A673 (cell line): Measurements from ENCODE around the gene CCL13. TPM values are rescaled to one million over a fixed set of nuclear protein-coding genes. Genes with fewer than 3 reads are reported as not detected.

Source experiments
- BruUV-seq: library from RNA; stranded (reverse); fragments of 400-500 nt; replicated peaks from 2 replicates; lab custom pipeline; 2021; lab: Mats Ljungman, UMichigan
- CTCF ChIA-PET: fragments of 300-600 bp; sonication (Branson Sonifier 250); formaldehyde crosslinking; loops from one replicate; lab custom pipeline; 2022; ENCODE audit warnings: antibody characterized with exemption; lab: Charles Lee
- POLR2A ChIA-PET: fragments of 300-600 bp; sonication (Branson Sonifier 250); formaldehyde crosslinking; loops from one replicate; lab custom pipeline; 2022; ENCODE audit warnings: antibody characterized with exemption; ENCODE audit not compliant: low non-redundant PET; lab: Charles Lee
- DNase-seq: peaks from one replicate; pipeline ENCODE4 v3.0.0-alpha.2; 2015; ENCODE audit warnings: low spot score
- H3K27ac ChIP-seq: fragments of 200-600 bp; sonication (generic); 2 replicates; pipeline ENCODE4 v1.5.1; 2016; ENCODE audit warnings: mixed run types, low read depth, mild to moderate bottlenecking, mixed read lengths, antibody characterized with exemption, low read length; ENCODE audit not compliant: poor library complexity, severe bottlenecking
- H3K27me3 ChIP-seq: fragments of 200-600 bp; sonication (generic); replicated peaks from 2 replicates; pipeline ENCODE4 v1.6.1; 2017; ENCODE audit warnings: mixed run types, low read depth, mild to moderate bottlenecking, mixed read lengths, antibody characterized with exemption, low read length; ENCODE audit not compliant: insufficient read depth, poor library complexity
- H3K36me3 ChIP-seq: fragments of 200-600 bp; sonication (generic); 2 replicates; pipeline ENCODE4 v1.6.1; 2016; ENCODE audit warnings: mixed run types, mild to moderate bottlenecking, mixed read lengths, antibody characterized with exemption, low read length; ENCODE audit not compliant: insufficient read depth, poor library complexity, severe bottlenecking
- H3K4me1 ChIP-seq: fragments of 200-600 bp; sonication (generic); 2 replicates; pipeline ENCODE4 v1.6.1; 2017; ENCODE audit warnings: mixed run types, mild to moderate bottlenecking, mixed read lengths, antibody characterized with exemption, low read length; ENCODE audit not compliant: insufficient read depth, poor library complexity, severe bottlenecking
- H3K4me3 ChIP-seq: fragments of 200-600 bp; sonication (generic); 2 replicates; pipeline ENCODE4 v1.5.1; 2016; ENCODE audit warnings: low read depth, mixed run types, mild to moderate bottlenecking, mixed read lengths, low read length; ENCODE audit not compliant: poor library complexity, severe bottlenecking
- H3K9me3 ChIP-seq: fragments of 200-600 bp; sonication (generic); 2 replicates; pipeline ENCODE4 v1.6.1; 2016; ENCODE audit warnings: mixed run types, low read depth, mild to moderate bottlenecking, mixed read lengths, antibody characterized with exemption, low read length; ENCODE audit not compliant: poor library complexity, severe bottlenecking
- CTCF ChIP-seq: fragments of 300-800, 200-600 bp; sonication (generic); conservative IDR thresholded peaks from 2 replicates; pipeline ENCODE4 v1.5.1; 2017; ENCODE audit warnings: low read depth, mild to moderate bottlenecking, antibody characterized with exemption, low read length, moderate library complexity, mixed read lengths
- EZH2 ChIP-seq: fragments of 200-600 bp; sonication (generic); IDR thresholded peaks from 2 replicates; pipeline ENCODE4 v1.6.1; 2017; ENCODE audit warnings: borderline replicate concordance, low read depth, mild to moderate bottlenecking, mixed read lengths, antibody characterized with exemption, low read length; ENCODE audit not compliant: poor library complexity, severe bottlenecking
- intact Hi-C: fragments of 100-400 bp; cut with micrococcal nuclease; formaldehyde crosslinking; loops from one replicate; pipeline ENCODE4 v1.10.0; 2022; ENCODE audit not compliant: unreplicated experiment
- total RNA-seq: library from RNA; stranded (reverse); gene quantifications from 2 replicates; pipeline ENCODE4 v1.2.3, GENCODE V29; 2021

CCL13 gene
- total RNA-seq, 1 experiment from 2014 or later = not detected

GRCh38 chr17:34366010-34366409, 9.7 kb downstream of the CCL13 start:
- intact Hi-C loops = no loop called here
- no peaks in the 10 kb centered on the region for H3K36me3 ChIP-seq
- POLR2A ChIA-PET = no interaction called here

GRCh38 chr17:34366529-34367107, 10.3 kb downstream of the CCL13 start:
- H3K27ac ChIP-seq = no peak overlapping the region
- intact Hi-C loops = no loop called here
- H3K27me3 ChIP-seq = no peaks in the 10 kb centered on the region
- DNase-seq = no peak
- no peaks in the 10 kb centered on the region for H3K36me3 ChIP-seq
- BruUV-seq = no TSS peak
- no peaks in the 10 kb centered on the region for H3K4me1 ChIP-seq
- no peak for TF ChIP-seq CTCF
- no peak for TF ChIP-seq EZH2
- POLR2A ChIA-PET = no interaction called here
- H3K4me3 ChIP-seq = no peak overlapping the region
- CTCF ChIA-PET = no interaction called here
- H3K9me3 ChIP-seq = no peaks in the 10 kb centered on the region

More at GRCh38 chr17:34366010-34366409, 9.7 kb downstream of the CCL13 start:
- BruUV-seq = no TSS peak
- Histone ChIP-seq H3K27ac (no peak overlapping the region), H3K4me3 (no peak overlapping the region), H3K4me1 (no peaks in the 10 kb centered on the region), H3K9me3 (no peaks in the 10 kb centered on the region), H3K27me3 (no peaks in the 10 kb centered on the region)
- DNase-seq = no peak
- CTCF ChIA-PET = no interaction called here
- TF ChIP-seq CTCF (no peak), EZH2 (no peak)

GRCh38 chr17:34367486-34368195, 11.4 kb downstream of the CCL13 start:
- no peak overlapping the region for H3K27ac ChIP-seq
- H3K4me3 ChIP-seq = no peak overlapping the region
- no peaks in the 10 kb centered on the region for H3K36me3 ChIP-seq
- POLR2A ChIA-PET = no interaction called here
- intact Hi-C loops = no loop called here
- no peaks in the 10 kb centered on the region for H3K4me1 ChIP-seq
- H3K27me3 ChIP-seq = no peaks in the 10 kb centered on the region
- TF ChIP-seq EZH2 (no peak), CTCF (no peak)
- H3K9me3 ChIP-seq = no peaks in the 10 kb centered on the region
- CTCF ChIA-PET = no interaction called here
- BruUV-seq = no TSS peak
- no peak for DNase-seq
